Activated CD4-positive, CD25-positive, alpha-beta regulatory T cell treated with anti-CD3 and anti-CD28 coated beads, Interleukin-2, amount 50 U/mL, for 16 hours (primary cell): ENCODE results near the gene APBA2.
"Not testable (repeated sequence)": the region's sequence is repeated elsewhere in the genome, so short reads cannot be mapped to it uniquely, and the experiment has no call there.

Experiments
- DNase-seq: peaks from one replicate; pipeline ENCODE4 v3.0.0-alpha.2; 2020; ENCODE audit warnings: low read depth, low spot score

Gene APBA2

DNA sequence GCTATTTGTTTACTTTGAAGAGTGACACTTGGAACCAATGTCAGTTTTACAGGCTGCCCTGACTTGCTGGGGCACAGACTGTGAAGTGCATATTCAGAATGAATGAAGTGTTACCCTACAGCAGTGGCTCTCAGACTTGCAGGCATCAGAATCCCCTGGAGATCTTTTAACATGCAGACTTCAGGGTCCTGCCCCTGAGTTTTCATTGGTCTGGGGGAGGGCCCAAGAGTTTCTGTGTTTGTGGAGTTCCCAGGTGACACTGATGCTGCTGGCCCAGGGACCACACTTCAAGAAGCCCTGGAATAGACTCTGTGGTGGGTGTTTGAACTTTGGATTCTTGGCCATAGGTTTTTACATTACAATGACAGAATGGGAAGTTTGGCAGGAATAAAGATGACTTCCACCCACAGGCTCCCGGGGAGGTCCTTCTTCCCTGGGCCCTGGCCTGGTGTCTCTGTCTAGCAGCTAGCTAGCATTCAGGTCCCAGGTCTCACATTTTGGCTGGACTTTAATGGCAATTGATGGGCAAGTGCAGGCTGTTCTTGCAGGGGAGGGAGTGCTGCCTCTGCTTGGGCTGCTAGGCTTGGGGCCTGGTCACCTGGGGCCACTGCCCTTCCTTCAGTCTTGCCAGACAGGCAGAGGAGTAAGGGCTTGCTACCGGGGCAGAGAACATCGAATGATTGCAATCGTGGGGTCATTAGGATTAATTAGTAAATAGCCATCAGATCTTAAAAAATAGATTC lies 149.0 kb downstream of the APBA2 start:
- DNase-seq, result no peak

DNA sequence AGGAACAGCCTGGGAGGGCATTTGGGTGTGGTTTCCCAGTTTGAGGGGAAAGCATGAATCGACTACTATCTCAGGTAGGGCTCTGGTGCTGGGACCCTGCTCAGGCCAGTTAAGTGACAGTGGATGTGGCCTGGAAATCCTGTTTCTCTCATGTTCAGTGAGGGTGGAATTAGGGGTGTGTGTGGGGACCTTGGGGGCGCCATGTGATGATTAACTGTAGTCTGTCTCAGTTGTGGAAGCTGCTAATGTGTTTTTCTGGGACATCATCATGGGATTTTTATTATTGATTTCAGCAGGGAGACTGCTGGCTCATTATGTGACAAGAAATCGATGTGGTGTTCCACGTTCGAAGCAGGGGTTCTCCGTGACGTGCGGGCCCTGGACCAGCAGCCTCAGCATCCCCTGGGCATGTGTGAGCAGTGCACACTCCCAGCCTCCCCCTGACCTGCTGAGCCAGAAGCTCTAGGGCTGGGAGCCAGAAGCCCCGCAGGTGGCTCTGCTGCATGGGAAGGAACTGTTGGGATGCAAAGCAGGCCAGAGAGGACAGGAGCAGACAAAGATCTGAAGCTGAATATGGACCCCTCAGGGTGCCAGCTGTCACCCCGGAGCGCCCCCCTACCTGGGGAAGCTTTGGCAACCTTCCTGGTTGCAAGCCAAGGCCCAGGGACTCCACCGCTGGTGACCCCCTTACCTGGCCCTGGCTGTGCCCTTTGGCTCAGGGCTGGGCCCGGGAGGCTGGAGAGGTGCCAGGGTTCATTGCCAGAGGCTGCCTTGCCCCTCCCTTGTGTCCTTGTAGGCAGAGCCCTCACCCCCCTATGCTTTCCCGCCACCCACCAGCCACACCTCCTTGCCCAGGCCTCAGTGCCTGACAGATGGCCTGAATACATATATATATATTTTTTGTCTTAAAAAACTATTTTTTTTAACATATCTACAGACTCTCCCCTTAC lies 149.8 kb downstream of the APBA2 start:
- DNase-seq, result no peak

DNA sequence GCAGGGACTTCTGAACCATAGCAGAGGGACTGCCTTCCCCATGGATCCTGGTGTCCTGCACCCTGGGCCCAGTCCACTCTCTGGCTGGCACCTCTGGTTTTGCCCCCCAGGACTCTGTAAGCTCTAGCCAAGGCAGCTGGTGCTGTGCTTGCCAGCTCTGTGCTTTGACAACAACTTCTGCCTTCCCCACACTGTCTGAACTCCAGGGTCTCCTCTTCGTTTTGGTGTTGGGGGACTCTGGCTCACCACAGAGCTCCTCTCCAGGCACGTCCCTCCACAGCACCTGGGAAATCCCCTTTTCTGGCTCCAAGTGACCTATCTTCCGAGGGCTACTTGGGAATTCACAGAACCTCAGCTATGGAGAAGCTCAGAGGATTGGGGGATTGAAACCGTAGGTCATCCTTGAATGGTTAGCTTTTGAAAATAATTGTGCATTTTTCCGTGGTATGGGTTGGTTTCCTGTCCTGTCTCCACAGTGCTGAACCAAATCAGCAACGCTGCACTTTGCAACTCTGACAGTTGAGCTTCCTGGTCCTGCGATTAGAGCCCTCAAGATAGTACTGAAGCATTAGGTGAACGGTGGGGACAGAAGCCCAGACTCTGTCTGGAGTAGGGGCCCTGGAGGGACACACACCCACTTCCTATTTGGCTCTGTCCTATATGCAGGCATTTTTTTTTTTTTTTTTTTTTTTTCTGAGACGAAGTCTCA lies 152.4 kb downstream of the APBA2 start:
- no peak for DNase-seq

DNA sequence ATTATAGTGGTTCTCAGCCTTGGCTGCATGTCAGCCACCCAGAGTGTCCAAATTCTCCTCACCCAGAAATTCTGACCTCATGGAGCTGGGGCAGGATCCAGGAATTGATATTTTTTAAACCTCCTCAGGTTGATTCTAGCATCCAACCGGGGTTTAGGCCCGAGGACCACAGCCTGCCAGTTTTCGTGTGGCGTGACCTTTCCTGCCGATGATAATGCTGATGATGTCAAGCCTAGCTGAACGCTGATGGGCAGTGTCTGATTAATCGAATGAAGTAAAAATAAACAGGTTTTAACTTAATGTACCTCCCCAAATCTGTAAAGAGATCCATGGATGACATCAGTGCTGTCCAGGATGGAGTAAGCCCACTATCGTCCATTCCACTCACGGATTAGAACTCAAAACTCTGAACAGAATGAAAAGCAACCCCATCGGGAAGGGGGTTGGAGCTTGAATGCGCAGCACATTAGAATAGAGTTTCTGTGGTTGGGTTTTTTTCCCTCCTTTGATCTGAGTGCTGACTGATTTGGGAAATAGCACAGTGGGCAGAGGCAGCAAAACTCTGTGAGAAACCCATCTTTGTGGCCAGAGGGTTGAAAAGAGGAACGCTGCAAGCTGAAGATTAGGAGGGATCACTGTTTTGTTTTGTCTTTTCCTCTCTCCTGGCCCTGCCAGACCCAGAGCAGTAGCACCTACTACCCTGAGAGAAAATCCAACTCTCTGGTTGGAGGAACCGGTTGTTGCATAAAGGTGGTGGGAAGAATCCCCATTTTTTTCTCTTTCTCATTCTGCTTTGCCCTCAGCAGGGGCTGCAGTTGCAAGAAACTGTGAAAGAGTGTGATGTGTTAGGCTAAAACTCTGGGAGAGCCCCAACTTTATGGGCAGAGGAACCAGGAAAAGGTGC lies 153.9 kb downstream of the APBA2 start:
- no peak for DNase-seq

DNA sequence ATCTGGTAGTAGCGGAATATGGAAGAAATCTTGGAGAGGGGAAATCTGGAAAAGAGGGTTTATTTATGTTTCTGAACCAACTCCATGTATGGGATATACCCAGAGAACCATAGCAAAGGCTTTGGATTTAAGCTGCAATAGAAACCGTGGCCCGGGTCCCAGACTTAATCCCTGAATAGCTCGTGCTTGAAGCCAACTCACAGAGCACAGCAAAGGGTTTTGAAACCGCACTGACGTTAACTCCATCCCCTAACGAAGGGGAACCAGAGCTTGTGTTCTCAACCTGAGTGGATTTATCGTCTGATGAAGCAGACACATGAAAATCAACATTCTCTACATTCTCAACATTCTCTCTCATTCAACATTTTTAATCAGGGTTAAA lies 154.6 kb downstream of the APBA2 start:
- DNase-seq, result no peak

DNA sequence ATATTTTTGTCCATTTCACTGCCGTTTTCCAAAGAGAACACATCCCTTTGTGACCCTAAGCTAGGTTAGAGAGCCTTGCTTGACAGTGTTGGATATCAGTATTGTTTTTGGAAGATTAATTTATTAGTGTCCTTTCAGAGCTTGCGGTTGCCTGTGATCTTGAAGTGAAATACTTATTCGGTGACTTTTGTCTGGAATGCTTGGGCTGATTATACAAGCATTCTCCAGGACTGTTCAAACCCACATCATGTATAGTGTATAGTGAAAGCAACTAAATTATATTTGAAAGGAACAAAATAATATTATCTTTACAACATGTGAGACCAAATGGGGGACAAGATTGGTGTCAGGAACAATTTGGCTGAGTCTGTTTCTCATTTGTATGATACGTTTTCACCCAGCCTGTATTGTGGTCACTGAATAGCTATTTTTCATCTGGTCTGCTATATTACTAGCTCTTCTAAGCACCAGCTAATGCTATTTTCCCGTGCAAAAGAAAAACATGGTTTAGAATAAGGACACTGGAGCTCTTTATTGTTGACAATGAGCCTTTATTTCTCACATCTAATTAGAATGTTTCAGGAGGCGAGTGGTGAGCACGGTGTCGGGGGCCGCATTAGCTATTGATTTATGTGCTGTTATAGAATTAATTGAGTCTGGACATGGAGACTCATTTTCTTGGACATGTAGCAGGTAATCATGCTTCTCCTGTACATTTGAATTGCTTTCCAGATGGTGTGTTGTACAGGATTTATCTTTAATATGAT lies 158.1 kb downstream of the APBA2 start:
- DNase-seq, result no peak

DNA sequence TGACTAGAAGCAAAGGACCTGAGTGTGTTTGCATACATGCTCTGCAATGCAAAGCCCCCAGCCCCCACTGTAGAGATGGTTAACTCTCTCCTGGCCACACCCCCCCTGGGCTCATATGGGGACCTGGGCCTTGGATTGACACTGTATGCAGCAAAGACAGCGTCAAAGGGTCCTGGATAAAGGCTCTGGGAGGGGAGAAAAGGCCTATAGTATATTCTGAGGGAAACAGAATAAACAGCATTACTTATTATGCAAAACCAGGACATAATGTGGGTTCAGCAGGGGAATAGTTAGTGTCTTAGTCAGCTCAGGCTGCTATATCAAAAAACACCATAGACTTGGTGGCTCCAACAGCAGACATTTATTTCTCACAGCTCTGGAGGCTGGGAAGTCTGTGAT lies 158.7 kb downstream of the APBA2 start:
- DNase-seq, result no peak

DNA sequence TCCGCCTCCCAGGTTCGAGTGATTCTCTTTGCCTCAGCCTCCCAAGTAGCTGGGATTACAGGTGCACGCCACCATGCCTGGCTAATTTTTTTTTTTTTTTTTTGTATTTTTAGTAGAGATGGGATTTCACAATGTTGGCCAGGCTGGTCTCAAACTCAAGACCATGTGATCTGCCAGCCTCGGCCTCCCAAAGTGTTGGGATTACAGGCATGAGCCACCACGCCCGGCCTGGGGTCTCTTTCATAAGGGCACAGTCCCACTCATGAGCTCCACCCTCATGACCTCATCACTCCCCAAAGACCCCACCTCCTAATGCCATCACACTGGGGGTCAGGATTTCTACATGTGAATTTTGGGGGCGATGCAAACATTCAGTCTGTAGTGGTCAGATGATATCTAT lies 159.4 kb downstream of the APBA2 start:
- DNase-seq, result not testable (repeated sequence)

DNA sequence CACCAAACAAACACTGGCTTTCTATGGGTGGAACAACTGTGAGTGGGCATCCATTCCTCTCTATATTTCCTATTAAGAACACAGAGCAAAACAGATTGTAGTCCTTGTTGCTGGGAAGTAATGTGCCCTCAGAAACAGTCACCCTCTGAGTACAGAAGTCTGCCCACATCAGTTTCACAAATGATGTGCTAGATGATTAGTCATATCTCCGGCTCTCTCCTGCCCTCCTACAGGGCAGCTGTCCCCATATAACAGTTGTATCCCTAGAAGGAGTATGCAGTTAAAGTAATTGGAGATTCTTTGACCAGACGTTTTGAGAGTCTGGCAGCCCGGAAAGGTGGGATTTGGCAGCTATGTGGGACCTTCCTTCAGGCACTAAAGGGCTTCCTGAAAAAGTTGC lies 159.9 kb downstream of the APBA2 start:
- DNase-seq, result no peak

DNA sequence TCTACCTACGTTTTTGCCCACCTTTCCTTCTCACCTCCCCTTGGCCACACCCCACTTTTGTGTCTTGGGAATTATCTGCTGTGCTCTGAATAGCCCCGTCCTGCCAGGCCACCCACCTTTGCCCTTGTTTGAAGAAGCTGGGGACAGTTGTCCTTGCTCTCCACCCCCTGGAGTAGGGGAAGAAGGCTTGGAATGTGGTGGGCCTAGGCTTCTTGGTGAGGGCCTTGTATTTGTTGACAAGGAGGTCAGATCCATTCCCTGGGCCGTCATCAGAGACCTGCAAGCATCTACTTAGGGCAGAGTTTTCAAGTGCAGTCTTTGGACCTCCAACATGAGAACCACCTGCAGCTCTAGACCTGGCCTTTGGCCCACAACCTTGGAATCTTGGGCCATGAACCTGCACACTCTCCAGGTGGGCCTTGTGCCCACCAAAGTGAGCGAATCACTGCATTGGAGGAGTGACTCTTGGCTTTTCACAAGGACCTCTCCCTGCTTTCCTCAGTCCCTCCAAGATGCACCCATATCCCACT lies 160.6 kb downstream of the APBA2 start:
- no peak for DNase-seq

DNA sequence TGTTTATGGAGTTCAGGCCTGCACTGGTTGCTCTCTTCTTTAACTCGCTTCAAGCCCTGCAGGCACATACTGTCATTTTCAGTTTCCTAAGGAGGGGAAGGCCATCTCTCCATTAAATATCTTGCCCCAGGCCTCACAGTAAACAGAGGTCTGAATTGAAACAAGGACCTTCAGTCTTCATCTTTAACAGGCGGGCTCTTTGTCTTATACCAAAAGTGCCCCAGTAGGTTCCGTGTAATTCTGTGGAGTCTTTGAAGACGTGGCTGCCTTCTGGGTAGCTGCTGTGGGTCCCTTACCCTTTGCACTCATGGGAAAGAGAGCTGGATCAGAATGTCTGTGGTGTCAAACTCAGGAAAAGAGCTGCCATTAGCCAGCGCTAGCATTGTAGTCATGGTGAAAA lies 161.2 kb downstream of the APBA2 start:
- DNase-seq, result no peak

DNA sequence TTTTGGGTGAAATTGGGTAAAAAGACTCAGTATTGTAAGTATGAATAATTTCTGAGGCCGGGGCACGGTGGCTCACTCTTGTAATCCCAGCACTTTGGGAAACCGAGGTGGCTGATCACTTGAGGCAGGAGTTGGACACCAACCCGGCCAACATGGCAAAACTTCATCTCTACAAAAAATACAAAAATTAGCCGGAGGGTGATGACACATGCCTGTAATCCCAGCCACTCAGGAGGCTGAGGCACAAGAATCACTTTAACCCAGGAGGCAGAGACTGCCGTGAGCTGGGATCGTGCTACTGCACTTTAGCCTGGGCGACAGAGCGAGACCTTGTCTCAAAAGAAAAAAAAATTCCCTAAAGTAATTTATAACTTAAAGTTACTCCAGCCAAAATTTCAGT lies 162.2 kb downstream of the APBA2 start:
- no peak for DNase-seq

DNA sequence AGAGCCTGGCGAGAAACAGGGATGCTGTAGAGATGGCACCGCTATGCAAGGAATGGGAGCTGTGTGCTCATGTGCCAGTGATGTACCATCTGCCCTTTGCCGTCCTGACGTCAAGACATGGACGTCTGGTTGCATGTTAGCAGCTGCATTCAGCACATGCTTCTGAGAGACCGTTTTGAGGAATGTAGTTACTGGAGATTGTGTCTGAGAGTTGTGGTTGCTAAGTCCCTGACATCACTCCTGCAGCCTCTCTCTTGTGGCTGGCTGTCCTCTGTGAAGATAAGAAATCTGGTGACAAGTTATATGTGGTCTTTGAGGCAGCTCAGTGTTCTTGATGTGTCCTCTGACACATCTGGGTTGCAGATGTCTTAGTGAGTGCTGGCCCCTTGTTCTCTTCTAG lies 165.1 kb downstream of the APBA2 start:
- no peak for DNase-seq

DNA sequence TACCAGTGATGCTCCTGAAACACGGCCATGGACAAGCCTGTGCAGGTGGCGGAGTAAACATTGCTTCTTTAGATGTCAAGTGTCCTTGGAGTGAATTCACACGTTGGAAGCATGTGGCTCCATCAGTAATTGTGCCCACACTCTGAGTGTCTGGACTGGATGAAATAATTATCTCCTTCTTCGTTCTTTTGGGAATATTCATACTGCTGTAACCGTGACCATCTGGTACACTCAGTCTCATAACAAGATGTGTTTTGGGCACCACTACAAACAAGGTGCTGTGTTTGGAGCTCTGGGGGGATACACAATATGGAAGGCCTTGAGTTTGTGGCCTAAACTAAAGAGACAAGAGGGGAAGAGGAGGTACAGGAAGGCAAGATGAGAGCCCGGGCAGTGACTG lies 165.6 kb downstream of the APBA2 start:
- no peak for DNase-seq

DNA sequence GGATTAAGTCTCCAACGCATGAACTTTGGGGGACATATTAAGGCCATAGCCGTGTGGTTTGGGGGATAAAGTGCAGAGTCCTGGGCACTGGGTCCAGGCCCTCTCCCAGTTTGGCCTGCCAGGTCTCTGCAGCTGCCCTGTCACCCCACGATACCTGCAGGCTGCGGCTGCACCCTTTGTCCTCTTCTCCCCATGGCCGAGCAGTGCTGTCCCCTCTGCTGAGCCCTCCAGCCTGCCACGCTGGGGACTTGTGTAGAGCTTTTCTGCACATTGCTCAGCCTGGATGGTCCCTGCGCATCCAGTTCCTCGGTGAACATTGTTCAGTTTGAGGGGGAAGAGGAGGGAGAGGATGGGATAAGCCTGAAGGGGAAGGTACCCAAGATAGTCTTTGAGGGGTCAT lies 167.2 kb downstream of the APBA2 start:
- no peak for DNase-seq

DNA sequence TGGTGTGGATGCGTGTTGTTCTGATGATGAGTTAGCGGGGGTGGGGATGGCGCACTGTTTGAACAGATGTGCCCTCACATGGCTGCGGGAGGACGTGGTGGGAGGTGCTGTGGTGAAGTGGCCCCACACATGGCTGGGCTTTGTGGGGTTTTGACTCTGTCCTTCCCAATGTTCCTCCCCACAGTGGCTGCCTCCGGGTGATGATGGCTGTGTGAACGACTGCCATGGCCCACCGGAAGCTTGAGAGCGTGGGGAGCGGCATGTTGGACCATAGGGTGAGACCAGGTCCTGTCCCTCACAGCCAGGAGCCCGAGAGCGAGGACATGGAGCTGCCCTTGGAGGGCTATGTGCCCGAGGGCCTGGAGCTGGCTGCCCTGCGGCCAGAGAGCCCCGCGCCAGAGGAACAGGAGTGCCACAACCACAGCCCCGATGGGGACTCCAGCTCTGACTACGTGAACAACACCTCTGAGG lies 167.9 kb downstream of the APBA2 start:
- DNase-seq, result no peak

DNA sequence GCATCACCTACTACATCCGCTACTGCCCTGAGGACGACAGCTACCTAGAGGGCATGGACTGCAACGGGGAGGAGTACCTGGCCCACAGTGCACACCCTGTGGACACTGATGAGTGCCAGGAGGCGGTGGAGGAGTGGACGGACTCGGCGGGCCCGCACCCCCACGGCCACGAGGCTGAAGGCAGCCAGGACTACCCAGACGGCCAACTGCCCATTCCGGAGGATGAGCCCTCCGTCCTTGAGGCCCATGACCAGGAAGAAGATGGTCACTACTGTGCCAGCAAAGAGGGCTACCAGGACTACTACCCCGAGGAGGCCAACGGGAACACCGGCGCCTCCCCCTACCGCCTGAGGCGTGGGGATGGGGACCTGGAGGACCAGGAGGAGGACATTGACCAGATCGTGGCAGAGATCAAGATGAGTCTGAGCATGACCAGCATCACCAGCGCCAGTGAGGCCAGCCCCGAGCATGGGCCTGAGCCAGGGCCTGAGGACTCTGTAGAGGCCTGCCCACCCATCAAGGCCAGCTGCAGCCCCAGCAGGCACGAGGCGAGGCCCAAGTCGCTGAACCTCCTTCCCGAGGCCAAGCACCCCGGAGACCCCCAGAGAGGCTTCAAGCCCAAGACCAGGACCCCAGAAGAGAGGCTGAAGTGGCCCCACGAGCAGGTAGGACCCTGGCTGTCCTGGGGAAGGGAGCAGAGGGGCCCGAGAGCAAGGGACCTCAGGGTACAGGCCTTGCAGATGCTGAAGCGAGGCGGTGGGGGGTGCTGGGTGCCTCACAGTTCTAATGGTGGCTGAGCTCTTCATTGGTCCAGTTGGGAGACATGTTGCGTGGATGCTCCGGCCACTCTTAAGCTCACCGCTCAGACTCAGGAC lies 168.6 kb downstream of the APBA2 start:
- no peak for DNase-seq

DNA sequence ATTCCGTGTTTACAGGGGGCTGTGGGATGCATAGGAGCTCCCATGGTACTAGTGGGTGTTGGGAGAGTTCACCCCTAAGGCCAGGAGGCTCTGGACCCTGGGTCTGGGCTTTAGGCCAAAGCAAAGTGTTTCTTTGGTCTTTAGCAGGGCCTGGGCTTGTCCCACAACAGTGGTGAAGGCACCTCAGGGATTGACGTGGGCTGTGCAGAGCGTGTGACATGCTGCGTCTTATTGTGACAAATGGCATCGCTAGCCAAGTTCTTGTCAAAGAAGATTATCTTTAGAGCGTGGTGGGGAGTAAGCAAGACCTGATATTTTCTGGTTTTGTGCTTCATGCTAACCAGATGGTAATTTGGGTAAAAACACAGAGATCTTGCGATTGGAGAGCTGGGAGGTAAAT lies 170.1 kb downstream of the APBA2 start:
- no peak for DNase-seq

DNA sequence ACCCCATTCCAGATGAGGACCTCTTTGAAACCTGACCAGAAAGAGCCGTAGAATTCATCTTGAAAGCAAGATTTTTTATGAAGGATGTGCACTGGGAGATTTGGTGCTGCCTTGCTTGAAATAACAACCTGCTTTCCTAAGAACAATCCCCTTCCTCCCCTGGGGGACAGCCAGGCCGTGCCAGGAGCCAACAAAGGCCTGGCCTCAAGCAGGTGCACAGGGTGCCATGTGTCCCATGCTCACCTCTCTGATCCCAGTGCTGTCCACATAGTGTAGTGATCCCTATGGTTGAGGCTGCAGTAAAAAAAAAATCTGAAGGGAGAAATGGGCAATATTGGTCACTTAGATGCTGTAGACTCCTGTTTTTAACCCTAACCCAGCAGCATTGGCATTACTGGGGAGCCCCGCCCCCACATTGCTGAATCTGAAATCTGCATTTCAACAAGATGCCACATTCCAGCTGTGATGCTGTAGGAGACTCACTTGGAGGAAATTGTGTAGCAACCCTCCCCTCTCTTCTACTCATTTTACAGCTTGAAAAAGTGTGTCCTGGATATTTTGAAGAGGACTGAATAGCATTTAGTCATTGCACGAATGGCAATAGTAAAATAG lies 171.2 kb downstream of the APBA2 start:
- no peak for DNase-seq
